ENCODE measurements around the gene TREML2. TPM values are rescaled to one million over a fixed set of nuclear protein-coding genes. Genes with fewer than 3 reads are reported as not detected.

TREML2 gene
- total RNA-seq, 4 donors from 2014 or later: 0.09 to 0.10 TPM; not detected in 2

DNA sequence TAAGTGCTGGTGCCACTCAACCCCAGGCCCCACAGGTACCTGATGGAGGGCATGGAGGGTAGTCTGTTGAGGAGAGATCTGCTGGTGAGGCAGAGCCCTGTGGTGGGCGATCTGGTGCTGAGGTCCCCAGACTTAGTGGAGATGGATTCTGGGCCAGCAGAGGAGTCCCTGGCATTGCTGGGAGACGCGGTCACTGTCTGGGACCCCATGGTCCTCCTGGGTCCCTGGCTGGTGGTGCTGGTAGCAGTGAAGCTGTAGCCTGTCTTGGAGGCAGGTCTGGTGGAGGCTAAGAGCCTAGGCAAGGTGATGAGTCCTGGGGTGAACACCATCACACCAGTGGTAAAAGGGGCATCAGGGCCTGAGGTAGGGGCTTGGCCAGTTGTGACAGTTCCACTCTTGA, 6.6 kb downstream of the TREML2 start:
- intact Hi-C loops (cut with DNase I; ENCODE audit: low total_unique reads): no loop called here
- peaks cover 0 to 14% (median 0%) of the 10 kb centered on the region in 3 donors for H3K27me3 ChIP-seq
- ATAC-seq: no peak

DNA sequence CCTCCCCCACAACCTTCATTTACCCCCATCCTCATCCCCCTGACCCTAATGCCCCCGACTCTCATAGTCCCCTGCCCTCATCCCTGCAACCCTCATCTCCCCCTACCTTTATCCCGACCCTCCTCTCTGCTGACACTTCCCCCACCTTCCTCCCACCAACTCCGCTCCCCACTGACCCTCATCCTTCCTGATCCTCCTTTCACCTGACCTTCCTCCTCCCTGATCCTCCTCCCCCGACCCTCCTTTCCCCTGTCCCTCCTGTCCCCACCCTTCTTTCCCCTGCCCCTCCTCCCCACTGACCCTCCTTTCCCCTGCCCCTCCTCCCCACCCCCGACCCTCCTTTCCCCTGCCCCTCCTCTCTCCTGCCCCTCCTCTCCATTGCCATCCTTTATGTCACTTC, 7.1 kb downstream of the TREML2 start:
- TF ChIP-seq POLR2A (IDR thresholded peaks at IDR 0.05): no peak
- TF ChIP-seq, protein P1, sequence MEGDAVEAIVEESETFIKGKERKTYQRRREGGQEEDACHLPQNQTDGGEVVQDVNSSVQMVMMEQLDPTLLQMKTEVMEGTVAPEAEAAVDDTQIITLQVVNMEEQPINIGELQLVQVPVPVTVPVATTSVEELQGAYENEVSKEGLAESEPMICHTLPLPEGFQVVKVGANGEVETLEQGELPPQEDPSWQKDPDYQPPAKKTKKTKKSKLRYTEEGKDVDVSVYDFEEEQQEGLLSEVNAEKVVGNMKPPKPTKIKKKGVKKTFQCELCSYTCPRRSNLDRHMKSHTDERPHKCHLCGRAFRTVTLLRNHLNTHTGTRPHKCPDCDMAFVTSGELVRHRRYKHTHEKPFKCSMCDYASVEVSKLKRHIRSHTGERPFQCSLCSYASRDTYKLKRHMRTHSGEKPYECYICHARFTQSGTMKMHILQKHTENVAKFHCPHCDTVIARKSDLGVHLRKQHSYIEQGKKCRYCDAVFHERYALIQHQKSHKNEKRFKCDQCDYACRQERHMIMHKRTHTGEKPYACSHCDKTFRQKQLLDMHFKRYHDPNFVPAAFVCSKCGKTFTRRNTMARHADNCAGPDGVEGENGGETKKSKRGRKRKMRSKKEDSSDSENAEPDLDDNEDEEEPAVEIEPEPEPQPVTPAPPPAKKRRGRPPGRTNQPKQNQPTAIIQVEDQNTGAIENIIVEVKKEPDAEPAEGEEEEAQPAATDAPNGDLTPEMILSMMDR (IDR thresholded peaks at IDR 0.05 in 4 of 5, conservative IDR thresholded peaks at IDR 0.05 in 1 of 5): no peak
- in situ Hi-C loops (cut with MboI; ENCODE audit: low sequenced_read_pairs in 4 of 4) (no loop called here), intact Hi-C loops (cut with DNase I; ENCODE audit: low total_unique reads) (no loop called here)
- H3K27ac ChIP-seq: no peak overlapping the region
- no peaks in the 10 kb centered on the region for H3K36me3 ChIP-seq
- no peak overlapping the region for H3K4me3 ChIP-seq
- DNase-seq: no peak
- H3K9me3 ChIP-seq: no peaks in the 10 kb centered on the region
- H3K4me1 ChIP-seq: no peaks in the 10 kb centered on the region
- peaks cover 0 to 14% (median 0%) of the 10 kb centered on the region in 3 donors for H3K27me3 ChIP-seq
- ATAC-seq: no peak

More for the DNA sequence above, 6.6 kb downstream of the TREML2 start:
- Histone ChIP-seq H3K9me3 (no peaks in the 10 kb centered on the region), H3K36me3 (no peaks in the 10 kb centered on the region), H3K4me3 (no peak overlapping the region), H3K27ac (no peak overlapping the region), H3K4me1 (no peaks in the 10 kb centered on the region)
- no peak for TF ChIP-seq POLR2A (IDR thresholded peaks at IDR 0.05)
- TF ChIP-seq, protein P1 (IDR thresholded peaks at IDR 0.05 in 4 of 5, conservative IDR thresholded peaks at IDR 0.05 in 1 of 5): no peak
- in situ Hi-C loops (cut with MboI; ENCODE audit: low sequenced_read_pairs in 4 of 4): no loop called here
- DNase-seq: no peak

DNA sequence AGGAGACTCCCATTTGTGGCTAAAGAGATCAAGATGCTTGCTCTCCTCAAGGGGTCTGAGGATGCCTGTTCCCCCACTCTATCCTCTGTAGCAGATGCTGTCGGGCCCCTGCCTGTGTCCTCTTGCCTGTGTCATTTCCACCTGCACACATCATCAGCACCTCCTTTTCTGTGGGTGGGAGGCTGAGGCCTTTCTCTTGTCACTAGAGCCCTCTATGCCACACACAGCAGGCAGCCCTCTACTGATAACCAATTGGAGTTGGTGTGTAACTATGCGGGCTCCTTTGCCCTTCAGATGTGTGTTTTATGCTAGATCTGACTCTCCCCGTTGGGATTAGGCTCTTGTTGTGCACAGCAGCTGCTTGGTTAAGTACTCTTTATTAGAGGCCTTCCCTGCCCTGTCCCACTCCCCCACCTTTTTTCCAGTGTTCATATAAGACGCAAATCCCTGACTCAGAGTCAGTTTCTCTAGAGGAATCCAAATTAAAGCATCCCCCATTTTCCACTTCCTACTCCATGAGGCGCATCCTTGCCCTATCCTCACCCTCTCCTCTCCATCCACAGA, 7.7 kb downstream of the TREML2 start:
- ATAC-seq (no peak), DNase-seq (no peak)
- Histone ChIP-seq H3K27ac (no peak overlapping the region), H3K27me3 (peaks cover 0 to 14% (median 0%) of the 10 kb centered on the region in 3 donors), H3K36me3 (no peaks in the 10 kb centered on the region), H3K4me3 (no peak overlapping the region), H3K4me1 (no peaks in the 10 kb centered on the region), H3K9me3 (no peaks in the 10 kb centered on the region)
- intact Hi-C loops (cut with DNase I; ENCODE audit: low total_unique reads) (no loop called here), in situ Hi-C loops (cut with MboI; ENCODE audit: low sequenced_read_pairs in 4 of 4) (no loop called here)
- TF ChIP-seq, protein P1 (IDR thresholded peaks at IDR 0.05 in 4 of 5, conservative IDR thresholded peaks at IDR 0.05 in 1 of 5): no peak
- TF ChIP-seq POLR2A (IDR thresholded peaks at IDR 0.05): no peak

DNA sequence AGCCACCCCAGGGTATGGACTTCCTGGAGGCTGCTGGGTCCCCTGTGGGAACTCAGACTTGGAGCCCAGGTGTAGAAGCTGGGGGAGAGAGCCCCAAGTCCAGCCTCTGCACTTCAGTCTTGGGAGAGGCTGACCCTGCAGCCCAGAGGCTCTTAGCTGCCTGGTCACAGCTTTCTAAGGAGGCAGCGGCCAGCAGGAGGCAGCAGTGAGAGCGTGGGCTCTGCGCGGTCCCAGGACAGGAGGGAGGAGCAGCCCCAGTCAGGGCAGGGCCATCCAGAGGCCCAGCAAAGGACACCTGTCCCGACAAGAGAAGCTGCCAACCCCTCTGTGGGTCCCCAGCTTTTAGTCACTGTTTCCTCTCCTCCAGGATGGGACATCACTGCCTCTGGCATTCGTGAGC, 9.4 kb downstream of the TREML2 start:
- H3K27ac ChIP-seq: no peak overlapping the region
- H3K36me3 ChIP-seq: no peaks in the 10 kb centered on the region
- H3K27me3 ChIP-seq: peaks cover 0 to 9% (median 0%) of the 10 kb centered on the region in 3 donors
- H3K9me3 ChIP-seq: no peaks in the 10 kb centered on the region
- H3K4me1 ChIP-seq: no peaks in the 10 kb centered on the region
- DNase-seq (no peak), ATAC-seq (no peak)
- in situ Hi-C loops (cut with MboI; ENCODE audit: low sequenced_read_pairs in 4 of 4) (no loop called here), intact Hi-C loops (cut with DNase I; ENCODE audit: low total_unique reads) (no loop called here)
- TF ChIP-seq, protein P1 (IDR thresholded peaks at IDR 0.05 in 4 of 5, conservative IDR thresholded peaks at IDR 0.05 in 1 of 5): no peak
- TF ChIP-seq POLR2A (IDR thresholded peaks at IDR 0.05): no peak
- no peak overlapping the region for H3K4me3 ChIP-seq

DNA sequence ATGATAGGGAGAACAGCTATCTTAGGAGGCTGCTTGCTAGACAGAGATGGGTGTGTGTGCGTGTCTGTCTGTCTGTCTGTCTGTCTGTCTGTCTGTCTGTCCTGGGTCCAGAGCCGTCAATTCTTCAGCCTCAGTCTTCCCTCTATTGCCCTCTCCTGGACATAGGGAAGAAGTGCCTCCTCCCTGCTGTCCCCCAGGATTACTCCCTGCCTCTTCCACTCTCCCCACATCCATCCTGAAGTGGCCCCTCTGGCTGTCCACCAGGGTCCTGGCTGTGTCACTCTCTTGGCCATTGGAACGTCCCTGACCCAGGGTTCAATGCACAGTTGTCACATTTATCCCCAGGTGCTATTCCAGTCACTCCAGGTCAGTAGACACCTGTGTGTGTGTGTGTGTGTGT, 10.2 kb downstream of the TREML2 start:
- H3K4me1 ChIP-seq: no peaks in the 10 kb centered on the region
- H3K4me3 ChIP-seq: no peak overlapping the region
- no peak for TF ChIP-seq POLR2A (IDR thresholded peaks at IDR 0.05)
- TF ChIP-seq, protein P1 (IDR thresholded peaks at IDR 0.05 in 4 of 5, conservative IDR thresholded peaks at IDR 0.05 in 1 of 5): no peak
- no peaks in the 10 kb centered on the region for H3K9me3 ChIP-seq
- H3K27ac ChIP-seq: no peak overlapping the region
- no peak for ATAC-seq
- intact Hi-C loops (cut with DNase I; ENCODE audit: low total_unique reads): no loop called here
- H3K27me3 ChIP-seq: peaks cover 0 to 5% (median 0%) of the 10 kb centered on the region in 3 donors
- no peak for DNase-seq
- in situ Hi-C loops (cut with MboI; ENCODE audit: low sequenced_read_pairs in 4 of 4): no loop called here
- no peaks in the 10 kb centered on the region for H3K36me3 ChIP-seq
